WTC11 (cell line): ENCODE measurements around the gene FOXP4. TPM values are rescaled to one million over a fixed set of nuclear protein-coding genes. Genes with fewer than 3 reads are reported as not detected.

Experiments
- ATAC-seq: fragments of 200-7000 bp; cut with Tn5 transposase; 2 replicates; pipeline ENCODE4 v1.10.0; 2021; ENCODE audit warnings: mild to moderate bottlenecking, moderate library complexity
- CTCF ChIA-PET: fragments of 300-600 bp; sonication (Branson Sonifier 250); formaldehyde crosslinking; loops from one replicate; lab custom pipeline; 2021; ENCODE audit warnings: antibody characterized with exemption; lab: Charles Lee
- POLR2A ChIA-PET: fragments of 350-600 bp; sonication (Branson Sonifier 250); formaldehyde crosslinking; loops from one replicate; lab custom pipeline; 2021; ENCODE audit warnings: antibody characterized with exemption; lab: Charles Lee
- DNase-seq: peaks from one replicate; pipeline ENCODE4 v3.0.0; 2021; ENCODE audit warnings: low spot score
- H3K27ac Mint-ChIP-seq: 2 replicates; pipeline ENCODE4 v1.8.0; 2021; ENCODE audit warnings: mixed read lengths
- H3K27me3 Mint-ChIP-seq: 2 replicates; pipeline ENCODE4 v1.8.0; 2021; ENCODE audit warnings: low read depth, mild to moderate bottlenecking, moderate library complexity, mixed read lengths
- H3K36me3 Mint-ChIP-seq: 2 replicates; pipeline ENCODE4 v1.8.0; 2021; ENCODE audit warnings: mixed read lengths
- H3K4me1 Mint-ChIP-seq: 2 replicates; pipeline ENCODE4 v1.8.0; 2022; ENCODE audit warnings: mixed read lengths
- H3K4me3 Mint-ChIP-seq: 2 replicates; pipeline ENCODE4 v1.8.0; 2021; ENCODE audit warnings: mild to moderate bottlenecking, moderate library complexity, mixed read lengths
- H3K9me3 Mint-ChIP-seq: 2 replicates; pipeline ENCODE4 v1.8.0; 2021; ENCODE audit warnings: mixed read lengths
- ATF1 ChIP-seq: sonication (generic); formaldehyde crosslinking; IDR thresholded peaks from 2 replicates; pipeline ENCODE4 v1.8.1; 2023; ENCODE audit warnings: mild to moderate bottlenecking, moderate library complexity, missing genetic modification reagents
- CREM ChIP-seq: sonication (generic); formaldehyde crosslinking; IDR thresholded peaks from 2 replicates; pipeline ENCODE4 v1.8.1; 2022; ENCODE audit warnings: mild to moderate bottlenecking, missing genetic modification reagents, moderate library complexity
- FOXK1 ChIP-seq: sonication (generic); formaldehyde crosslinking; IDR thresholded peaks from 2 replicates; pipeline ENCODE4 v1.8.0; 2022; ENCODE audit warnings: mild to moderate bottlenecking, moderate library complexity, missing genetic modification reagents
- GABPB1 ChIP-seq: sonication (generic); formaldehyde crosslinking; IDR thresholded peaks from 2 replicates; pipeline ENCODE4 v1.8.1; 2023; ENCODE audit warnings: mild to moderate bottlenecking, missing genetic modification reagents
- NR1H2 ChIP-seq: sonication (generic); formaldehyde crosslinking; IDR thresholded peaks from 2 replicates; pipeline ENCODE4 v1.9.0; 2021; ENCODE audit warnings: mild to moderate bottlenecking, moderate library complexity, missing genetic modification reagents
- SP1 ChIP-seq: sonication (generic); formaldehyde crosslinking; conservative IDR thresholded peaks from 2 replicates; pipeline ENCODE4 v1.8.1; 2022; ENCODE audit warnings: missing genetic modification reagents
- ZBTB21 ChIP-seq: sonication (generic); formaldehyde crosslinking; IDR thresholded peaks from 2 replicates; pipeline ENCODE4 v1.8.1; 2023; ENCODE audit warnings: mild to moderate bottlenecking, missing genetic modification reagents, borderline replicate concordance
- total RNA-seq: library from RNA; stranded (reverse); gene quantifications from 3 replicates; pipeline ENCODE4 v1.2.3, GENCODE V29; 2021
- TF ChIP-seq, protein P1 (sequence below): sonication (generic); formaldehyde crosslinking; IDR thresholded peaks from 2 replicates; pipeline ENCODE4 v1.8.1; 2022; ENCODE audit warnings: missing genetic modification reagents, borderline replicate concordance
- TF ChIP-seq, protein P2 (sequence below): sonication (generic); formaldehyde crosslinking; IDR thresholded peaks from 2 replicates; pipeline ENCODE4 v1.8.1; 2023; ENCODE audit warnings: mild to moderate bottlenecking, missing genetic modification reagents, moderate library complexity
- TF ChIP-seq, protein P3 (sequence below): sonication (generic); formaldehyde crosslinking; IDR thresholded peaks from 2 replicates; pipeline ENCODE4 v1.8.0; 2022; ENCODE audit warnings: mild to moderate bottlenecking, missing genetic modification reagents
- TF ChIP-seq, protein P4 (sequence below): sonication (generic); formaldehyde crosslinking; IDR thresholded peaks from 2 replicates; pipeline ENCODE4 v1.8.0; 2022; ENCODE audit warnings: mild to moderate bottlenecking, missing genetic modification reagents
- TF ChIP-seq, protein P5 (sequence below): sonication (generic); formaldehyde crosslinking; conservative IDR thresholded peaks from 2 replicates; pipeline ENCODE4 v1.8.1; 2023; ENCODE audit warnings: mild to moderate bottlenecking, low read depth, missing genetic modification reagents, moderate library complexity
- TF ChIP-seq, protein P6 (sequence below): sonication (generic); formaldehyde crosslinking; IDR thresholded peaks from 2 replicates; pipeline ENCODE4 v1.8.0; 2022; ENCODE audit warnings: missing genetic modification reagents
- TF ChIP-seq, protein P7 (sequence below): sonication (generic); formaldehyde crosslinking; IDR thresholded peaks from 2 replicates; pipeline ENCODE4 v1.8.1; 2023; ENCODE audit warnings: mild to moderate bottlenecking, missing genetic modification reagents

The FOXP4 gene
- total RNA-seq, 1 experiment from 2014 or later: 36.6 TPM

DNA sequence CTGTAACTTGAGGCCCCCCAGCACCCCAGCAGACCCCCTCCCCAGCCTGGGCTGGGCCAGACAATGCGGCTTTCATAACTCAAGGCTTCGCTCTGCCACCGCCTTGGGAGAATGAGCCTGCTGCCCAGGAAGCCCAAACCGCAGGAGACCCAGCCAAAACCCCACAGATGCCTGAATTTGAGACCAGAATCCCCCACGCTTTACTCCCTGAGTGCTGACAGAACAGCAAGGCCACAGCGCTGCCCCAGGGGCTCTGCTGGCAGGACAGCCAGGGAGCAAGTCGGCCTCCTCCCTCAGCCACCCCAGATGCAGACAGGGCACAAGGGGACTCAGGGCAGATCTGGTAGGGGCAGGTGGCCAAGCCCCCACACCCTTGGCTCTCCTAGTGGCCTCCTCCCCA lies 94.2 kb downstream of the FOXP4 start:
- TF ChIP-seq SP1 (CRISPR knock-in tag) (0 out of 2 replicates have a peak, but pooled peaks have one; percentile 15), NR1H2 (CRISPR knock-in tag) (no peak)
- H3K4me1 Mint-ChIP-seq: peaks cover 71% of the 10 kb centered on the region
- ATAC-seq (no peak), DNase-seq (no peak)
- H3K27ac Mint-ChIP-seq: no peak overlapping the region
- peak overlapping the region; percentile 87 for H3K4me3 Mint-ChIP-seq
- peaks cover 35% of the 10 kb centered on the region for H3K27me3 Mint-ChIP-seq
- H3K36me3 Mint-ChIP-seq: peaks cover 16% of the 10 kb centered on the region
- ChIA-PET POLR2A (interaction anchor here (0.8 kb wide), 1 partner anchor 11 kb away, joined by 3 read pairs; no protein-coding TSS in a partner anchor), CTCF (interaction anchor here (2.9 kb wide), 1 partner anchor 38 kb away, joined by 23 read pairs; no protein-coding TSS in a partner anchor)
- no peaks in the 10 kb centered on the region for H3K9me3 Mint-ChIP-seq

DNA sequence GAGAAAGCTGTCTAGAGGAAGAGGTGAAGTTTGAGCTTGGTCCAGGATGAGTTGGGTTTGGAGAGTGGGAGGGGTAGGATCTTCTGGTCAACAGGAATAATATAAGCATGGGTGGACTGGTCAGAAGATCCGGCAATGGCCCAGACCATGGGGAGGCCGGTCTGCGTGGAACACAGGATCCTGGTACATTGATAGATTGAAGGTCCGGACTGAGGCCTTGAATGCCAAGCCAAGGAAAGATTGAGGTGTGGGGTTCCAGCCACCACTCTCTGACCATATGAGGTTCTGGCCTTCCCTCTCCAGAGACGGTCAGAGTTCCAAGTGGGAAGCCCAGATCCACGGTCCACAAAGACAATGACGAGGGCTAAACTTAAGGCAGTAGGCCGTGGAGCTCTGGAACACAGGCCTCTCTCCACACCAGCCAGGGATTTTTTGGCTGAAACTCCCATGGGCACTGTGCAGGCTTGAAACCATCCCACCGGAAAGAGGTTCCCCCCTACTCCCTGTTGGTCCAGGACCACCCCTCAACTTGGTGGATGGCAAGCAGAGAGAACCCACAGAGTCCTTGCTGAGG lies 95.3 kb downstream of the FOXP4 start:
- H3K4me3 Mint-ChIP-seq: 0 out of 2 replicates have a peak overlapping the region, but pooled peaks have one; percentile 10
- TF ChIP-seq, protein P1, sequence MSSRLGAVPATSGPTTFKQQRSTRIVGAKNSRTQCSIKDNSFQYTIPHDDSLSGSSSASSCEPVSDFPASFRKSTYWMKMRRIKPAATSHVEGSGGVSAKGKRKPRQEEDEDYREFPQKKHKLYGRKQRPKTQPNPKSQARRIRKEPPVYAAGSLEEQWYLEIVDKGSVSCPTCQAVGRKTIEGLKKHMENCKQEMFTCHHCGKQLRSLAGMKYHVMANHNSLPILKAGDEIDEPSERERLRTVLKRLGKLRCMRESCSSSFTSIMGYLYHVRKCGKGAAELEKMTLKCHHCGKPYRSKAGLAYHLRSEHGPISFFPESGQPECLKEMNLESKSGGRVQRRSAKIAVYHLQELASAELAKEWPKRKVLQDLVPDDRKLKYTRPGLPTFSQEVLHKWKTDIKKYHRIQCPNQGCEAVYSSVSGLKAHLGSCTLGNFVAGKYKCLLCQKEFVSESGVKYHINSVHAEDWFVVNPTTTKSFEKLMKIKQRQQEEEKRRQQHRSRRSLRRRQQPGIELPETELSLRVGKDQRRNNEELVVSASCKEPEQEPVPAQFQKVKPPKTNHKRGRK (CRISPR knock-in tag): no peak
- TF ChIP-seq ZBTB21 (CRISPR knock-in tag) (no peak), FOXK1 (CRISPR knock-in tag) (no peak), CREM (CRISPR knock-in tag) (no peak), GABPB1 (CRISPR knock-in tag) (no peak), ATF1 (CRISPR knock-in tag) (no peak)
- TF ChIP-seq, protein P2, sequence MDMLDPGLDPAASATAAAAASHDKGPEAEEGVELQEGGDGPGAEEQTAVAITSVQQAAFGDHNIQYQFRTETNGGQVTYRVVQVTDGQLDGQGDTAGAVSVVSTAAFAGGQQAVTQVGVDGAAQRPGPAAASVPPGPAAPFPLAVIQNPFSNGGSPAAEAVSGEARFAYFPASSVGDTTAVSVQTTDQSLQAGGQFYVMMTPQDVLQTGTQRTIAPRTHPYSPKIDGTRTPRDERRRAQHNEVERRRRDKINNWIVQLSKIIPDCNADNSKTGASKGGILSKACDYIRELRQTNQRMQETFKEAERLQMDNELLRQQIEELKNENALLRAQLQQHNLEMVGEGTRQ (CRISPR knock-in tag): no peak
- TF ChIP-seq, protein P3, sequence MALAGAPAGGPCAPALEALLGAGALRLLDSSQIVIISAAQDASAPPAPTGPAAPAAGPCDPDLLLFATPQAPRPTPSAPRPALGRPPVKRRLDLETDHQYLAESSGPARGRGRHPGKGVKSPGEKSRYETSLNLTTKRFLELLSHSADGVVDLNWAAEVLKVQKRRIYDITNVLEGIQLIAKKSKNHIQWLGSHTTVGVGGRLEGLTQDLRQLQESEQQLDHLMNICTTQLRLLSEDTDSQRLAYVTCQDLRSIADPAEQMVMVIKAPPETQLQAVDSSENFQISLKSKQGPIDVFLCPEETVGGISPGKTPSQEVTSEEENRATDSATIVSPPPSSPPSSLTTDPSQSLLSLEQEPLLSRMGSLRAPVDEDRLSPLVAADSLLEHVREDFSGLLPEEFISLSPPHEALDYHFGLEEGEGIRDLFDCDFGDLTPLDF (CRISPR knock-in tag): no peak
- TF ChIP-seq, protein P4, sequence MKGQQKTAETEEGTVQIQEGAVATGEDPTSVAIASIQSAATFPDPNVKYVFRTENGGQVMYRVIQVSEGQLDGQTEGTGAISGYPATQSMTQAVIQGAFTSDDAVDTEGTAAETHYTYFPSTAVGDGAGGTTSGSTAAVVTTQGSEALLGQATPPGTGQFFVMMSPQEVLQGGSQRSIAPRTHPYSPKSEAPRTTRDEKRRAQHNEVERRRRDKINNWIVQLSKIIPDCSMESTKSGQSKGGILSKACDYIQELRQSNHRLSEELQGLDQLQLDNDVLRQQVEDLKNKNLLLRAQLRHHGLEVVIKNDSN (CRISPR knock-in tag): no peak
- TF ChIP-seq, protein P5, sequence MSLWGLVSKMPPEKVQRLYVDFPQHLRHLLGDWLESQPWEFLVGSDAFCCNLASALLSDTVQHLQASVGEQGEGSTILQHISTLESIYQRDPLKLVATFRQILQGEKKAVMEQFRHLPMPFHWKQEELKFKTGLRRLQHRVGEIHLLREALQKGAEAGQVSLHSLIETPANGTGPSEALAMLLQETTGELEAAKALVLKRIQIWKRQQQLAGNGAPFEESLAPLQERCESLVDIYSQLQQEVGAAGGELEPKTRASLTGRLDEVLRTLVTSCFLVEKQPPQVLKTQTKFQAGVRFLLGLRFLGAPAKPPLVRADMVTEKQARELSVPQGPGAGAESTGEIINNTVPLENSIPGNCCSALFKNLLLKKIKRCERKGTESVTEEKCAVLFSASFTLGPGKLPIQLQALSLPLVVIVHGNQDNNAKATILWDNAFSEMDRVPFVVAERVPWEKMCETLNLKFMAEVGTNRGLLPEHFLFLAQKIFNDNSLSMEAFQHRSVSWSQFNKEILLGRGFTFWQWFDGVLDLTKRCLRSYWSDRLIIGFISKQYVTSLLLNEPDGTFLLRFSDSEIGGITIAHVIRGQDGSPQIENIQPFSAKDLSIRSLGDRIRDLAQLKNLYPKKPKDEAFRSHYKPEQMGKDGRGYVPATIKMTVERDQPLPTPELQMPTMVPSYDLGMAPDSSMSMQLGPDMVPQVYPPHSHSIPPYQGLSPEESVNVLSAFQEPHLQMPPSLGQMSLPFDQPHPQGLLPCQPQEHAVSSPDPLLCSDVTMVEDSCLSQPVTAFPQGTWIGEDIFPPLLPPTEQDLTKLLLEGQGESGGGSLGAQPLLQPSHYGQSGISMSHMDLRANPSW (CRISPR knock-in tag): no peak
- TF ChIP-seq, protein P6, sequence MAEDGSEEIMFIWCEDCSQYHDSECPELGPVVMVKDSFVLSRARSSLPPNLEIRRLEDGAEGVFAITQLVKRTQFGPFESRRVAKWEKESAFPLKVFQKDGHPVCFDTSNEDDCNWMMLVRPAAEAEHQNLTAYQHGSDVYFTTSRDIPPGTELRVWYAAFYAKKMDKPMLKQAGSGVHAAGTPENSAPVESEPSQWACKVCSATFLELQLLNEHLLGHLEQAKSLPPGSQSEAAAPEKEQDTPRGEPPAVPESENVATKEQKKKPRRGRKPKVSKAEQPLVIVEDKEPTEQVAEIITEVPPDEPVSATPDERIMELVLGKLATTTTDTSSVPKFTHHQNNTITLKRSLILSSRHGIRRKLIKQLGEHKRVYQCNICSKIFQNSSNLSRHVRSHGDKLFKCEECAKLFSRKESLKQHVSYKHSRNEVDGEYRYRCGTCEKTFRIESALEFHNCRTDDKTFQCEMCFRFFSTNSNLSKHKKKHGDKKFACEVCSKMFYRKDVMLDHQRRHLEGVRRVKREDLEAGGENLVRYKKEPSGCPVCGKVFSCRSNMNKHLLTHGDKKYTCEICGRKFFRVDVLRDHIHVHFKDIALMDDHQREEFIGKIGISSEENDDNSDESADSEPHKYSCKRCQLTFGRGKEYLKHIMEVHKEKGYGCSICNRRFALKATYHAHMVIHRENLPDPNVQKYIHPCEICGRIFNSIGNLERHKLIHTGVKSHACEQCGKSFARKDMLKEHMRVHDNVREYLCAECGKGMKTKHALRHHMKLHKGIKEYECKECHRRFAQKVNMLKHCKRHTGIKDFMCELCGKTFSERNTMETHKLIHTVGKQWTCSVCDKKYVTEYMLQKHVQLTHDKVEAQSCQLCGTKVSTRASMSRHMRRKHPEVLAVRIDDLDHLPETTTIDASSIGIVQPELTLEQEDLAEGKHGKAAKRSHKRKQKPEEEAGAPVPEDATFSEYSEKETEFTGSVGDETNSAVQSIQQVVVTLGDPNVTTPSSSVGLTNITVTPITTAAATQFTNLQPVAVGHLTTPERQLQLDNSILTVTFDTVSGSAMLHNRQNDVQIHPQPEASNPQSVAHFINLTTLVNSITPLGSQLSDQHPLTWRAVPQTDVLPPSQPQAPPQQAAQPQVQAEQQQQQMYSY: no peak
- TF ChIP-seq, protein P7, sequence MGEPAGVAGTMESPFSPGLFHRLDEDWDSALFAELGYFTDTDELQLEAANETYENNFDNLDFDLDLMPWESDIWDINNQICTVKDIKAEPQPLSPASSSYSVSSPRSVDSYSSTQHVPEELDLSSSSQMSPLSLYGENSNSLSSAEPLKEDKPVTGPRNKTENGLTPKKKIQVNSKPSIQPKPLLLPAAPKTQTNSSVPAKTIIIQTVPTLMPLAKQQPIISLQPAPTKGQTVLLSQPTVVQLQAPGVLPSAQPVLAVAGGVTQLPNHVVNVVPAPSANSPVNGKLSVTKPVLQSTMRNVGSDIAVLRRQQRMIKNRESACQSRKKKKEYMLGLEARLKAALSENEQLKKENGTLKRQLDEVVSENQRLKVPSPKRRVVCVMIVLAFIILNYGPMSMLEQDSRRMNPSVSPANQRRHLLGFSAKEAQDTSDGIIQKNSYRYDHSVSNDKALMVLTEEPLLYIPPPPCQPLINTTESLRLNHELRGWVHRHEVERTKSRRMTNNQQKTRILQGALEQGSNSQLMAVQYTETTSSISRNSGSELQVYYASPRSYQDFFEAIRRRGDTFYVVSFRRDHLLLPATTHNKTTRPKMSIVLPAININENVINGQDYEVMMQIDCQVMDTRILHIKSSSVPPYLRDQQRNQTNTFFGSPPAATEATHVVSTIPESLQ (CRISPR knock-in tag): no peak
- no peaks in the 10 kb centered on the region for H3K9me3 Mint-ChIP-seq
- ChIA-PET POLR2A (no interaction called here), CTCF (no interaction called here)
- H3K4me1 Mint-ChIP-seq: peaks cover 74% of the 10 kb centered on the region
- H3K36me3 Mint-ChIP-seq: peaks cover 20% of the 10 kb centered on the region
- no peak overlapping the region for H3K27ac Mint-ChIP-seq
- ATAC-seq (no peak), DNase-seq (no peak)
- H3K27me3 Mint-ChIP-seq: peaks cover 25% of the 10 kb centered on the region
